Measurements from ENCODE around the gene KLHL29.

The KLHL29 gene

DNA sequence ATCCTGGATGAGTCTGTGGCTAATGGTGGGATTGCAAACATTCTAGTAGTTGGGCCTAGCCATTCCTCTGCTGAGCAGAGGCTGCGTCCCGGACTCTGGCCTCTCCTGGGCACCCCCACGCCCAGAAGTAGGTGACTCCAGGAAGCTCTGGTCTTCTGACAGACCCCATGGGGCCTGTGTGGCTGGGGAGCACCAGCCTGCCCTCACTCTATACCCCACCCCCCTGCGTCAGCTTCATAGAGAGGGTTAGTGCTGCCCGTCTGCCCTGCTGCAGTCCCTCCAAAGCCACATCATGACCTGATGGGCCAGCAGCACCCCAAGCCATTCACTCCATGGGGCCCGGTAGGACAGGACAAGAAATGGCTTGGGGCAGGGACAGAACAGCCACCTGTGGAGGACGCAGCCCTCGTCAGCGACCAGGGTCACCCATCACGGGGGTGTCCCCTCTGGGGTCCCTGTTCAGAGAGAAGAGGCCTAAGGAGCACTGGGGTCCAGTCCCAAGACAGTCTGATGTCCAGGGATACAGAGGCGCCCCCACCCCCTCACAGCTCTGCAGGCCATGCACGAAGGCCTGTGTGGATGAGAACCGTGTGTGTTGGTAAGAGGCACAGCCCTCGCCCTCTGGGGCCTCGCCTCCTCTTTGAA is 303.6 kb downstream of the KLHL29 start:
- no peak for FAIRE-seq

DNA sequence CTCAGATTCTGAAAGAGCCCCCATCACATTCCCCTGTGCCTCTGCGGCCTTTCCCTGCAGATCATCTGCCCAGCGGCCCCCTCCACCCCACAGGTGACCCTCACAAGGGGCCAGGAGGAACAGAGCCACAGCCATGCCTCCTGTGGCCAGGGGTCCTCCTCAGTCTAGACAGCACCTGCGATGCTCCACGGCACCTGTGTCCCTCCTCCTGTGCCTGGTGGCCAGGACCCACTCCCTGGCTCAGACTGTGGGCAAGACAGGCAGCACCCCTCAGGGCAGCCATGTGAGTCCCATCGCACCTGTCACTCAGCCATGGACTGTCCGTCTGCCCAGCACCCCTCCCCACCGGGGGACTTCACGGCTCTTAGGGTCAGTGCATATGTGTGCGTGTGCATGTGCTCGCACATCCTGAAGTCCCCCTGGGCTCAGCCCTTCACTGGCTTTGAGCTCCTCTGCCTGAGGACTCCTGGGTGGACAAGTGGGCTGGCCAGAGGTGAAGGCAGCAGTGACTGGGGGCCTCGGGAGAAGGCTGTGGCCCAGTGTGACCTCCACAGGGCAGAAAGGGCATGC is 304.2 kb downstream of the KLHL29 start:
- no peak for FAIRE-seq

DNA sequence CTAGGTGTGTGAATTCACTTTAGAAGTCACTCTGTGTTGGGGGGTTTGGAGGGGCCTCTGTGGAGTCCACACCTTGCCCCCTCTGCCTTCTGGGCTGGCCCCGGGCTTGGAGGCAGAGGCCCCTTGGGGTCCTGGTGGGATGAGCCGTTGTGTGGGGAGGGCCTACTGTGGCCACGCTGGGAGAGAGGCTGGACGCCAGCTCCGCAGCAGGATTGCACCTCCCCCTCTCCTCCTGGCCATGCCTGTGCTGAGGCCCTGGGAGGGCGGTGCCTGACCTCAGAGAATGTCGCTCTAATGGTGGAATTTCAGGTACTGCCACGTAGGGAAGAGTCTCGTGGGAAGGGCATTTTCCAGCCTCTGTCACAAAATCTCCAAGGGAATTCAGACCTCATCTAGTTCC is 304.9 kb downstream of the KLHL29 start:
- FAIRE-seq: no peak

DNA sequence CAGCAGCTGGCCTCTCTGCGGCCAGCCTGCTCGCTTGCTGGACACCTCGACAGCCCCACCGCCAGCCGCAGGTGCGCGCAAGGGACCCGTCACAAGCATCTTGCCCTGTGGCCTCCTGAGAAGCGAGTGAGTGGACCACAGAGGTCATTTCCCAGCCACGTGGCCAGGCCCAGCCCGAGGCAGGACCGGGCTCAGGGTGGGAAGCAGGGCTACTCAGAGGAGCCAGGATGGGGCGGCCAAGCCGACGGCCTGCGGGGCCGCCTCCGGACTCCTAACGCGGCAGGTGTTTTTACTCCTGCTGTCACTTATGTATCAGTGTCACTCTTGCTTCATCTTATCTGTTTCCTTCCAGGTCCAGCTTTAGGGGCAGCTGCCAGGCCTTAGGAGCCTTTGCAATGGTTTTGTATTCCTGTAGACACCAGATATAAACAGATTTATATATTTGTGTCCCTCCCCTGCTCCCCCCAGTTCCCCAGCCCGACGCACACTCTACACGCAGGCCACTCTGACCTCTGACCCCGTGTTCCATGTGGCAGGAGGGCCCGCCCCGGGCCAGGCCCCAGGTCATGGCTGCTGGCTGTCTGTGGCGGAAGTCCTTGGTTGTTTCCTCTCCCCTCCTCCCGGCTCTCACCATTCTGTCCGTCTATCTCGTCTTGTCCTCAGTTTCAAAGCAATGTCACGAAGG is 305.6 kb downstream of the KLHL29 start:
- no peak for FAIRE-seq

DNA sequence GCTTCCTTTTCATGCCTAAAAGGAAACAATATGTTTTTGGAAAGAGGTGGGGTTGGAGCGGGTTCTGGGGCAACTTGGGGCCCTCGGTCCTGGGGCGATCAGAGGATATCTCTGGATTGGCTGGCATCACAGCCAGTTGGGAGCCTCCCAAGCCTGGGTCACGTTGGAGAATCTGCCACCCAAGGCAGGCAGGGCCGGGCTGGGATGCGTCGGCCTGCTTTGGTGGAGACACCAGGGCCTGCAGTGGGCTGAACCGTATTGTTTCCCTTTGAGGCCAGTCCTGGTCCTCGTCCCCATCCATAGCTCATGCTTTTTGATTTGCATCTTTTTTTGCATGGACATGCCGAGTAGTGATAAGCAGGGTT is 306.1 kb downstream of the KLHL29 start:
- no peak for FAIRE-seq

DNA sequence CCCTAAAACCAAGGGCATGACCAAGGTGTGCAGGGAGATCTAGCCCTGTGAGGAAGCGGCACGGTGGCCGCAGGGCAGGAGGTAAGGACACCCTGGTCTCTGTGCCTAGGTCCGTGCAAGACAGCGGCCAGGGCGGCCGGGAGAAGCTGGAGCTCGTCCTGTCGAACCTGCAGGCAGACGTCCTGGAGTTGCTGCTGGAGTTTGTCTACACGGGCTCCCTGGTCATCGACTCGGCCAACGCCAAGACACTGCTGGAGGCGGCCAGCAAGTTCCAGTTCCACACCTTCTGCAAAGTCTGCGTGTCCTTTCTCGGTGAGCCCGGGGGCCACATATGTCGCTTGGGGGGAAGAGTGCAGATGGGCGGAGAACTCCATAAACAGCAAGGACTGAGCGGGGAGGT is 306.6 kb downstream of the KLHL29 start:
- FAIRE-seq: no peak

DNA sequence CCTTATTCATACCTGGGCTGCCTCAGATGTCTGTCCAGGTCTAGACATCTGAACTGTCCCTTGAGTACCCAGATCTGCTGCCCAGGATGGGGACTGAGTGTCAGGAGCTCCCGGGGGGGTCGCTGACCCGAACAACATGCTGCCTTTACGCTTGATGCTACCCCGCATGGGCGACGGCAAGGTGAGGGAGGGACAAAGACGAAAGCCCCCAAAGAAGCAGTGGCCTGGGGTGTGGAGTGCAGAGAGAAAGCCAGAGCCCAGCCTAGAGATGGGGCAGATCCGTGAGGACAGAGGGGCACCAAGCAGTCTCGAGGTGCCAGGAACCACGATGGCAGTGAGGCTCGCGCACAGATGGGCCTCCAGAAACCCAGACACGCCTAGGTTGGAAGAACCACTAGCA is 307.3 kb downstream of the KLHL29 start:
- no peak for FAIRE-seq

DNA sequence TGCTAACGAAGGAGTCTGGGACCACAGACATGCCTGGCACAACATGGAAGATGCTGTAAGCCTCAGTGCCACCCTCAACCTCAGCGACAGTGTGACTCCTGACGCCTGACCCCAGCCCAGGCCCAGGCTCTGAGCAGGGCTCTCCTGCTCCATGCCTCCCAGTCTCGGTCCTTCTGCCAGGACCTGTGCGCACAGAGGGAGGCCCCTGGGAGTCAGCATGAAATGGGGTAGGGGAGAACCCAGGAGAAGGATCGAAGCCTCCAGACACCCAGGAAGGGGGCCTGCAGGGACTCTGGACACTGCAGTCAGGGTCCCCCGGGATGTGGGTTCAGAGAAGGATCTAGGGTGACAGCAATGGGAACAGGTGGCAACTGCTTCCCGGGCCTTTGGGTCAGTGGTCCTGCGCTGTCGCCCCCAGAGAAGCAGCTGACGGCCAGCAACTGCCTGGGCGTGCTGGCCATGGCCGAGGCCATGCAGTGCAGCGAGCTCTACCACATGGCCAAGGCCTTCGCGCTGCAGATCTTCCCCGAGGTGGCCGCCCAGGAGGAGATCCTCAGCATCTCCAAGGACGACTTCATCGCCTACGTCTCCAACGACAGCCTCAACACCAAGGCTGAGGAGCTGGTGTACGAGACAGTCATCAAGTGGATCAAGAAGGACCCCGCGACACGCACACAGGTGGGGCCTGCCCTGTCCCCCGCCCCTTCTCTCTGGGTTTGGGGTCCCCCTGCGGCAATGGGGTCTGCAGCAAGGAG is 308.0 kb downstream of the KLHL29 start:
- no peak for FAIRE-seq

DNA sequence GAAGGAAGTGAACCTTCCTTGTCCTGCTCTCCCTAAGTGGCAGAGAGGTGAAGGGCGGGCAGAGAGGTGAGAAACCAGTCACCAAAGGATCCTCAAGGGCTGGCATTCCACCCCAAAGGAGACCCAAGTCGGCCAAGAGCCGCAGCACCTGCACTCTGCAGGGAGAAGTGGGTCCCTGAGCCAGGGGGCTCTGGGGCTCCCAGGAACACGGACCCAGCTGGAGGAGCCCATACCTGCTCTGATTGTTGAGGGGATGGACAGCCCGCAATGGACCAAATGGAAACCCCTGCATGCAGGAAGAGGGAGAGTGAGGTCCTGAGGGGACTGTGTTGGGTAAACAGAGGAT is 308.6 kb downstream of the KLHL29 start:
- FAIRE-seq: no peak

DNA sequence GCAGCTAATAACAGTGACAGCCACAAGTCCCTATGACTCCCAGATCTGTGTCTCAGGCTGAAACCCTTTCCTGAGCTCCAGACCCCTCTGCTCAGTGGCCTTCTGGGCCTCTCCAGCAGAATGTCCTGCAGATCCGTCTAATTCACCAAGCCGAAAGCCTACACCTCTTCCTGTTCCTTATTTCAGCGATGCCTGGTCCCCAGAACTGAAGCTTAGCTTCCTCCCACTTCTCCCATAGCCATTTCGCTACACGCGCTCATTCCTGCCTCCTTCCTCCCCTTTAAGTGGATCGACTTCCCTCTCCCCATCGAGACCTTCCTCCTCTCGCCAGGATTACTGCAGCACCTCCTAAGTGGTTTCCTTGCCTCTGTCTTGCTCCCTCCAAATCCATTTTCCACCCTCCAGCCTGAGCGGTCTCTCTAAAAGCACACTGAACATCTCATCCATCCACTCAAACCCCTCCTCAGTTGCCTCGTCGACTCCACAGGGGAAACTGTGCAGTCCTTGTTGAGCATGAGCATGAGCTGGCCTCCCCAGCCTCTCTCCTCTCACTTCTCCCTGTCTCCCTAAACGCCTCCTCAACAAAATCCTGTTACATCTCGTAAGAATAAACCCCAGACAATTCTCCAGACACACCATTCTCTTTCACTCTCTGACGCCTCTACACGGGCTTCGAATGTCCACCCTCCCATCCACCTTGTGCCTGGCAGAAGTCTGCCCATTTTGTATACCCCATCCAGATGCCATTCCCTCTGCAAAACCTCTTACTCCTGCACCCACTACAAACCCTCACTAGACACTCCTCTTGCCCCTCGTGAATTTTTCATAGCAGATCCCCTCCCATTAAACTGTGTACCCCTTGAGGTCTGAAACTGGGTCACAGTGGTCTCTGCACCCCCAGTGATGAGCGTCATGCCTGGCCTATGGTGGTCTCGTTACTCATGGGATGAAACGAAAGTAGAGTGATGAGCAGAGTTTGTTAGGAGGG is 309.4 kb downstream of the KLHL29 start:
- no peak for FAIRE-seq

DNA sequence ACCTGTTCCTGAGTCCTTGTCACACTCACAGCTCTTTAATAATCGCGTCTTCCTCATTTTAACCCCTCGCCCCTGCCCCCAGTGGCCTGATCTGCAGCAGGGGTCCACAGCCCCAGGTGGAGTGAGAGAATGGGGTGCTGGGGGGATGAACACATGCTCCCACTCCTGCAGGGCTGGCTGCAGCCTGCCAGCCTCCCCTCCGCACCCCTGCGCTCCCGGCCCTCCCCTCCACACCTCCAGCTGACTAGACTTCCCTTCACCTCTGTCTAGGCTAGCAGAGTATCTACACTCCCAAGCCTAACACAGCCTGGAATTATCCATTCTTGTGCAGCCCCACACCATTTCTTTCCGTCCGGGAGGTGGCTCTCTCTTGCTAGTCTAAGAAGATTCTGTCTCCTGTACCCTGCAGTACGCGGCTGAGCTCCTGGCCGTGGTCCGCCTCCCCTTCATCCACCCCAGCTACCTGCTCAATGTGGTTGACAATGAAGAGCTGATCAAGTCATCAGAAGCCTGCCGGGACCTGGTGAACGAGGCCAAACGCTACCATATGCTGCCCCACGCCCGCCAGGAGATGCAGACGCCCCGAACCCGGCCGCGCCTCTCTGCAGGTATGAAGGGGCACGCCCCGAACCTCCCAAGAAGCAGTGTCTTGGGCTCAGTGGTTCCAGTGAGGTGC is 310.4 kb downstream of the KLHL29 start:
- no peak for FAIRE-seq

DNA sequence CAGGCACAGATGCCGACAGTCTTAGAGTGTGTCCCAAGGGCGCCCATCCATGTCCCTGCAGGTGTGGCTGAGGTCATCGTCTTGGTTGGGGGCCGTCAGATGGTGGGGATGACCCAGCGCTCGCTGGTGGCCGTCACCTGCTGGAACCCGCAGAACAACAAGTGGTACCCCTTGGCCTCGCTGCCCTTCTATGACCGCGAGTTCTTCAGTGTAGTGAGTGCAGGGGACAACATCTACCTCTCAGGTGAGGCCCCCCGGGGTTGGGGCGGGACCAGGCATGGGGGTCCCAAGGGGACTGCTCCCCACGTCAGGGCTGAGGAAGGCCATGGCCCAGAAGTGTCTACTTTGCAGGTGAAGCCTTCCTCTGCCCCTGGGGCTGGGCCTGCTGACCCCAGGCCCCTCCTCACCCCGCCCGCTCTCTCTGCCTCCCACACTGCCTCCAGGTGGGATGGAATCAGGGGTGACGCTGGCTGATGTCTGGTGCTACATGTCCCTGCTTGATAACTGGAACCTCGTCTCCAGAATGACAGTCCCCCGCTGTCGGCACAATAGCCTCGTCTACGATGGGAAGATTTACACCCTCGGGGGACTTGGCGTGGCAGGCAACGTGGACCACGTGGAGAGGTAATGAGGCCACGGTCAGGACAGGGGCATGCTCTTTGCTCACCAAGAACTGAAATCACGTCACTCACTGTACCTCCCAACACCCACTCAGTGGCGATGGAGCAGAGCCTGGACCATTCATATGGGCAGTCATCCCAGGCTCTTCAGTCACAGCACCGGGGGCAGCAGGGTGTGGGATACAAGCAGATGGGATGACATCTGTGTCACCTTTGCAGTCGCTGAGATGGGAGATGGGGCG is 311.1 kb downstream of the KLHL29 start:
- no peak for FAIRE-seq

DNA sequence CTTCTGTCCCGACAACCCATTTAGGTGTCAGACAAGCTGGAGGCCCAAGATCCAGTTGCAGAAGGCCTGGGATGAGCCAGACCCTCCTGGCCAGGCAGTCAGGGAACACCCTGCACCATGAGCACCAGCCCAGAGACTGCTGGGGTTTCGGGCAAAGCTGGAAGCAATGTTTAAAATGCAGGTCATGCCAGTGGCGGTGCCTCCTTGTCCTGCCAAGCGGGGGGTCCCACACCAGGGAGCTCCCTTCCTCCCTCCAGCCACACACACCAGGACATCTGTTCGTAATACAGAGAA is 311.7 kb downstream of the KLHL29 start:
- FAIRE-seq: no peak

DNA sequence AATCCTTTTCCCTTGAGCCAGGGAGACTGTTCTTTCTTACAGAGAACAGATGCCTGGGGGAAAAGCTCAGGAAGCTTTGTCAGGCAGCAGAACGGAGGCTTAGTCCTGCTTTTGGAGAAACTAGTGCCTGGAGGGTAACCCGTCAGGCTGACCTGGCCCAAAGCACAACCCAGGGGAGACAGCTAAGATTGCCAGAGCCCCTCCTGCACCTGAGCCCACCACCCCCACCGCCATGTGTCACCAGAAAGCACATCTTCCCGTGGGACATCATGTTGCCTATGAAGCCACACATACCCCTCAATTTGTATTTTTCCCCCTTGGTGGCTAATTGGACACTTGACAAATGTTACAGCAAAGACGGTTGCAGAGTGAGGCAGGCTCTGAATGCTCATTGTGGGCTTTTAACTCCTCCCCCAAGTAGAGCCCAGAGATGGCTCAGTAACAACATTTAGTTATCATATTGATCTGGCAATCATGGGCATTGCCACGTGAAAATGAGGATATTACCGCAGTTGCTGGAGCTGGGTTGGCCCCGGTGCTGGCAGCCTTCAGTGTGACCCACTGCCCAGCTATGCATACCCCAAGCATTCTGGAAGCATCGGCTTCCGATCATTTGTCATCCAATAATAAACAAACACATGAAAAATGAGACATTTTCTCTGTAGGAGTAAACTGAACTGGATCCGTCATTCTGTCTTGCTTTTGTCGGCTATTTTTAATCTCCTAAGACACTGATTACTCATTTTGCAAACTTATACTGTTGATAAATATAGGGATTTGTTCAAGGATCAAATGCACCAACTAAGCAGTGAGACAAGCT is 312.5 kb downstream of the KLHL29 start:
- FAIRE-seq: no peak

DNA sequence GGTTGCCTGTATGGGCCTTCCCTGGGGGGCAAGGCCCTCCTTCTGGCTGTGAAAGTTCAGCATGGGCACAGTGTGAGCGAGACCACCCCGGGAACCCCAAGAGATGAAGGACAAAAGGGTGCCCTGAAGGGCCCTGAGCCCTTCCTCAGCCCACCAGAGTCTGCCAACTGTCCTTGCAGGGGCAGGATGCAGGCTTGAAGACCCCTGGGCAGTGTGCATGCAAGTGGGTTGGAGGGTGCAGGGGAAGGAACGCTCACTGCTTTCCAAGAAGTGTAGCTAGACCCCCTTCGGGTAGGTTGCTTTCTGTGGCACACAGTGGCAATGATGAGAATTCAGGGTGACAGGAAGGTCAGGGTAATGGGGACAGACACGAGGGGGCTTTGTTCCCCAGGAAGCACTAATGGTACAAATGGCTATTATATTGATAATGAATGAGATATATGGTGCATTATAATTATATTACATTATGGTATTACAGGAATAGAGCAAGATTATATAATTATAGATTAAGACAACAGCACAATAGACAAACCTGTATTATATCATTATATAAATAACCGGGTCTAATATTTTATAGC is 313.2 kb downstream of the KLHL29 start:
- FAIRE-seq: no peak

DNA sequence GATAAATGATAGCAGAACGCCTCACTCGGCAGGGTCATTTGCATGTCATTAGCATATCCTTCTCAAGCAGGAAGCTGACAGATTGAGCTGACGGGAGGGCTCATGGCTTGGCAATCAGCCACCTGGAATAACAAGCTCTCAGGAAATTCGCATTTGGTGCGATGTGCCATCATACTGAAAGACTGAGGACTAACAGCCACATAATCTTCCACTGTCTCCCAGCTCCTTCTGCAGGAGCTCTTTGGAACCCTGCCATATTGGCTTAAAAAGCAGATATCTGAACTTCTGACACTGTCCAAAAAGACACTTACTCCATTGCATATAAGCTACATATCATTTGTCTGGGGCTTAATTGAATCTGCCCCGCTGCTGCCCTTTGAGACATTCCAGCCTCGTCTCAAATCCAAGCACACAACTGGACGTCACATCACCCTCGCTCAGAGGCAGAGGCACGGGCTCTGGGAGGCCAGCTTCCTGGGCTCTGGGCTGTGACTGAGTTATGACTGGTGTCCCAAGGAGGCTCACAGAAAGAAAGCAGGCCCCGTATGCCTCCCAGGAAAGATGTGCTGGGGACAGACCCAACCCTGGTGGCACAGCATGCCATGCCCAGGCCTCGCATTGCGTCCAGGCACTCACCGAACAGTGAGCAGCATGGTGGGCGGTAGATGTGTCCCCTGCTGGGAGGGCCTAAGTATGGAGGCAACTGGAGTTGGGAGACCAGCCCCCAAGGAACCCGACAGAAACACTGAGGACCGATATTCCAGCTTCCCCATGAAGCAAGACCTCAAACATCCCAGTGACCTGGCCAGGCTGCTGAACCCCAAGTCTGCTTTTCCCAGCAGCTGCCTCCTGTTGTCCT is 314.0 kb downstream of the KLHL29 start:
- FAIRE-seq: no peak

DNA sequence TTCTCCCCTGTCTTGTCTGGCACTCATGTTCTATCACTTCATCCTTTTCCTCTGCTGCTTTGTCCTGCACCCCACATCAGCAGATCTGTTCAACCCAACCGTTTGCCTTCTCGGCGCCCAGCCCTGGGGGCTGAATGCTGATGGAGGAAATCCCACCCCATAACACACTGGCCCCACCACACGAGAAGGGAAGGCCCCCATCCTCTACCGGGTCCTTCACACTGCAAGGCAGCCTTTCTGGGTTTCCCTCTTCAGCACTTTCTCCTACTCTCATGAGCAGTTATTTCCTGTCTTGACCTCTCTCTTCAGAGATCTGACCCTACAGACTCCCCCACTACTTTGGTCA is 314.6 kb downstream of the KLHL29 start:
- no peak for FAIRE-seq

DNA sequence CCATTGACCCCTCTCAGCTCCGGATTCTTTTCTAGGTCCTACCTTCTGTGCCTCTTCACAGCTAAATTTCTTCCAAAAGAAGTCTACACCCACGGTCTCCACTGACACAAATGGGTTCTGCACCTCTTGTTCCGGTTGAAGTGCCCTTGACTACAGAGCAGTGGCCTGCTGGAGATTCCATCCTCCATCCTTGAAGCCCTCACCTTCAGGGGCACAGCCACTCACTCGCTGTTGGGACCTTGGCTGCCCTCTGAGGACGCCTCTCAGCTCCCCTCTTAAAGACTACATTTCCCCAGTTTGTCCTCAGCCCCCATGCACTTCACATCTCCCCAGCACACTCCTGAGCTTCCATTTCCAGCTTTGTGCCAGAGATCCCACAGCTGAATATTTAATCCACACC is 315.6 kb downstream of the KLHL29 start:
- no peak for FAIRE-seq

DNA sequence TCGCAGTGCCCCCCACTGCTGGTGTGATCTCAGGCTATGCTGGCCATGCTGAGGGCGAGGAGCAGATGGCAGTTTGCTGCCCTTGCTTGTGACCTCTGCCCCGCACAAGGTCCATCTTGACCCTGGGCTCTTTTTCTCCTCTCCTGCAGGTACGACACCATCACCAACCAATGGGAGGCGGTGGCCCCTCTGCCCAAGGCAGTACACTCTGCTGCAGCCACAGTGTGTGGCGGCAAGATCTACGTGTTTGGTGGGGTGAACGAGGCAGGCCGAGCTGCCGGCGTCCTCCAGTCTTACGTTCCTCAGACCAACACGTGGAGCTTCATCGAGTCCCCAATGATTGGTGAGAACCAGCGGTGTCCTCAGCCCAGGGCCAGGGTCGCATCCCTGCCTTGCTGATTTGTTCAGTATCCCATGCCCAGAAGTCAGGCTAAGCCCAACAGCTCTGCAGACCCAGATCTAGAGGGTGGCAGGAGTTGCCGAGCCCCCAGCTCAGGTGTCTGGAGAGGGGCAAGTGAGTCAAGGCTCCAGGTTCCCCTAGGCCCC is 318.1 kb downstream of the KLHL29 start:
- FAIRE-seq: no peak
